ENCODE measurements around the gene MSI2.

DNA sequence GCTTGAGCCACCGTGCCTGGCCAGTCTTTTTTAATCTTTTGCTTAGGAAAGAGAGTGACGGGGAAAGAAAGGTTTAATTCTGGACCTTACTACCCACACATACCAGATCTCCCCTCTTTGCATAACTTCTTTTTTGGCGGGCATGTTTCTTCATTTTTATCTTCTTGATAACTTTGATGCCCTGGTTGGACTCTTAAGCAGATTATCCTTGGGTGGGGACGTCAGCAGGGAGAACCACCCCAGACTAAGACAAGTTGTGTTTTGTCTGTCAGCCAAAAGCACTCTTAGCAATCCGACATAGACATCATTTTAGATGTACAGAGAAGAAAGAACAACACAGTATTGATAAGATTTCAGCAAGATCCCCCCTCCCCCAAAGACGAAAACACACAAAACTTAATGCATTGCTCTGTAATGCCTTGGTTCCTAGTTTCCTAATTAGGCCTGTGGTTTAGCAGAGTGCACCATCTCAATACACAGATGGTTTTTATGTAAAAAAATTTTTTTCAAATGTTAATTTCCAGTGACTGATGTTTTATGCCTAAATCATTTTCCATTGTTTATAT is 99.9 kb downstream of the MSI2 start:
- TF ChIP-seq, protein P1, sequence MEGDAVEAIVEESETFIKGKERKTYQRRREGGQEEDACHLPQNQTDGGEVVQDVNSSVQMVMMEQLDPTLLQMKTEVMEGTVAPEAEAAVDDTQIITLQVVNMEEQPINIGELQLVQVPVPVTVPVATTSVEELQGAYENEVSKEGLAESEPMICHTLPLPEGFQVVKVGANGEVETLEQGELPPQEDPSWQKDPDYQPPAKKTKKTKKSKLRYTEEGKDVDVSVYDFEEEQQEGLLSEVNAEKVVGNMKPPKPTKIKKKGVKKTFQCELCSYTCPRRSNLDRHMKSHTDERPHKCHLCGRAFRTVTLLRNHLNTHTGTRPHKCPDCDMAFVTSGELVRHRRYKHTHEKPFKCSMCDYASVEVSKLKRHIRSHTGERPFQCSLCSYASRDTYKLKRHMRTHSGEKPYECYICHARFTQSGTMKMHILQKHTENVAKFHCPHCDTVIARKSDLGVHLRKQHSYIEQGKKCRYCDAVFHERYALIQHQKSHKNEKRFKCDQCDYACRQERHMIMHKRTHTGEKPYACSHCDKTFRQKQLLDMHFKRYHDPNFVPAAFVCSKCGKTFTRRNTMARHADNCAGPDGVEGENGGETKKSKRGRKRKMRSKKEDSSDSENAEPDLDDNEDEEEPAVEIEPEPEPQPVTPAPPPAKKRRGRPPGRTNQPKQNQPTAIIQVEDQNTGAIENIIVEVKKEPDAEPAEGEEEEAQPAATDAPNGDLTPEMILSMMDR (IDR thresholded peaks at IDR 0.05; ENCODE audit: insufficient read depth, low read length, poor library complexity, severe bottlenecking), result no peak
- no peak for TF ChIP-seq EZH2phosphoT487 (conservative IDR thresholded peaks at IDR 0.05; ENCODE audit: low read length)

Measured in SU-DHL-6 (cell line).